A673 (cell line): ENCODE results near the gene GATB.

ENCODE experiments used
- CTCF ChIP-seq: fragments of 300-800, 200-600 bp; sonication (generic); conservative IDR thresholded peaks from 2 replicates; pipeline ENCODE4 v1.5.1; 2017; ENCODE audit warnings: low read depth, mild to moderate bottlenecking, antibody characterized with exemption, low read length, moderate library complexity, mixed read lengths
- EZH2 ChIP-seq: fragments of 200-600 bp; sonication (generic); IDR thresholded peaks from 2 replicates; pipeline ENCODE4 v1.6.1; 2017; ENCODE audit warnings: borderline replicate concordance, low read depth, mild to moderate bottlenecking, mixed read lengths, antibody characterized with exemption, low read length; ENCODE audit not compliant: poor library complexity, severe bottlenecking

GRCh38 chr4:151624626-151625565, 135.9 kb downstream of the GATB start:
- TF ChIP-seq CTCF (no peak), EZH2 (no peak)
